Adrenal gland (tissue), 12 donors: ENCODE results near the gene EVA1C. TPM values are rescaled to one million over a fixed set of nuclear protein-coding genes. Genes with fewer than 3 reads are reported as not detected.

Experiments
- DNase-seq, 7 donors: peaks; one replicate each; pipeline ENCODE4 v3.0.0-alpha.2; 2019 to 2020
- H3K27ac ChIP-seq, 5 donors: fragments of 200-600 bp; sonication (generic) in 4 of 5; 1 replicate in 3 of 5; 2 replicates in 2 of 5; pipeline versions ENCODE4 v1.5.1 to v1.8.0; 2016 to 2020; ENCODE audit warnings: mild to moderate bottlenecking in 1 of 5
- H3K27me3 ChIP-seq: fragments of 200-600 bp; 2 replicates; pipeline ENCODE4 v1.8.0; 2021
- H3K36me3 ChIP-seq, 2 donors: fragments of 200-600 bp; replicated peaks in 1 of 2; 1 replicate in 1 of 2; 2 replicates in 1 of 2; pipeline versions ENCODE4 v1.5.1 to v1.8.0; 2018 to 2022
- H3K4me1 ChIP-seq, 2 donors: fragments of 200-600 bp; replicated peaks in 1 of 2; 1 replicate in 1 of 2; 2 replicates in 1 of 2; pipeline versions ENCODE4 v1.5.1 to v1.8.0; 2018 to 2021
- H3K4me3 ChIP-seq, 4 donors: fragments of 200-600 bp; sonication (generic) in 3 of 4; one replicate each; pipeline ENCODE4 v1.5.1; 2016 to 2018
- H3K9me3 ChIP-seq, 3 donors: fragments of 200-600 bp; sonication (generic) in 1 of 3; replicated peaks in 1 of 3; 1 replicate in 2 of 3; 2 replicates in 1 of 3; pipeline versions ENCODE4 v1.5.1 to v1.8.0; 2016 to 2021
- CTCF ChIP-seq, 6 experiments: fragments of 450-650 bp in 4 of 6; fragments of 200-600 bp in 2 of 6; sonication (generic) in 1 of 6; IDR thresholded peaks; 1 replicate in 5 of 6; 2 replicates in 1 of 6; pipeline versions ENCODE4 v1.5.1 to v1.8.0; 2016 to 2021; ENCODE audit warnings: antibody characterized with exemption in 6 of 6, mild to moderate bottlenecking in 2 of 6, moderate library complexity in 1 of 6
- POLR2A ChIP-seq, 2 donors: fragments of 450-650 bp; IDR thresholded peaks; one replicate each; pipeline ENCODE4 v1.6.1; 2017; ENCODE audit warnings: antibody characterized with exemption in 2 of 2, mild to moderate bottlenecking in 2 of 2, moderate library complexity in 1 of 2
- WGBS, 4 donors: extraction: QIAGEN DNeasy Blood & Tissue Kit in 2 of 4; methylation state at CpG; one replicate each; pipeline versions ENCODE4 v1.1.5 to v1.1.7; 2013 to 2017; 5-methylcytosine and 5-hydroxymethylcytosine counted together
- intact Hi-C, 2 donors: fragments of 100-400 bp; cut with DNase I; formaldehyde crosslinking; loops; one replicate each; pipeline versions ENCODE4 v1.14.1 to v1.15.0; 2022 to 2023
- polyA plus RNA-seq, 3 donors: library from polyadenylated mRNA; stranded (reverse); fragments of 200-250 nt in 2 of 3; fragments of 350-450 nt in 1 of 3; fragmentation: Illumina TruSeq in 1 of 3; extraction: RNeasy Lipid Tissue Mini Kit (QIAGEN cat#74804) in 1 of 3; gene quantifications; one replicate each; pipeline ENCODE4 v1.2.3, GENCODE V29; 2013 to 2014
- total RNA-seq, 9 donors: library from RNA; depleted of rRNA in 4 of 9; stranded (reverse); fragments of >200 nt in 4 of 9; fragments of 120-200 nt in 1 of 9; fragmentation: NEBNext Ultra II Directional in 1 of 9; extraction: Animal tissue kit (Norgen Biotek cat#: 25700) in 1 of 9; gene quantifications; one replicate each; pipeline versions ENCODE4 v1.1.0 to v1.2.4, GENCODE V29; 2013 to 2023
- donor health status: healthy with polysubstance abuse.
- donor health status: Bipolar disorder and iron deficiency.
- donor health status: DM: yes; HTN: yes; CAD: no.
- donor health status: DM: no; HTN: no; CAD: no.
- donor health status: DM: no; HTN: no; CAD: no.
- donor health status: DM: yes; HTN: yes; CAD: no.

The EVA1C gene
- total and polyA plus RNA-seq, 12 donors, result 0.94 to 33.2 (median 12.1) TPM

- H3K27me3 ChIP-seq, result no peaks in the 10 kb centered on the region
- H3K4me1 ChIP-seq, result peaks cover 0 to 21% of the 10 kb centered on the region in 2 donors
- peak overlapping the region in 4 of 5 donors; percentile 64 to 99 (median 87) for H3K27ac ChIP-seq
- WGBS, 4 donors, result 58 to 74% (median 69%) methylated on average over 3 to 7 of the region's 7 CpGs
- TF ChIP-seq POLR2A (IDR thresholded peaks at IDR 0.05), result no peak
- TF ChIP-seq CTCF (IDR thresholded peaks at IDR 0.05), result no peak
- no peaks in the 10 kb centered on the region for H3K36me3 ChIP-seq
- no peaks in the 10 kb centered on the region for H3K9me3 ChIP-seq
- H3K4me3 ChIP-seq, result peak overlapping the region in 1 of 4 donors; percentile 93
- intact Hi-C loops, result no loop called here
- DNase-seq, result peak in 3 of 7 donors; percentile 19 to 56 (median 35)
Measured at GRCh38 chr21:32413697-32414578, 1.4 kb downstream of the EVA1C start.

GRCh38 chr21:32414579-32415358 lies 2.3 kb downstream of the EVA1C start:
- WGBS, 4 donors, result 58 to 75% (median 69%) methylated on average over 8 of the region's 8 CpGs
- Histone ChIP-seq H3K9me3 (no peaks in the 10 kb centered on the region), H3K36me3 (no peaks in the 10 kb centered on the region), H3K4me3 (peak overlapping the region in 1 of 4 donors; percentile 93), H3K4me1 (peaks cover 0 to 21% of the 10 kb centered on the region in 2 donors), H3K27me3 (no peaks in the 10 kb centered on the region), H3K27ac (peak overlapping the region in 2 of 5 donors; percentile 95 to 99)
- TF ChIP-seq POLR2A (IDR thresholded peaks at IDR 0.05) (no peak), CTCF (IDR thresholded peaks at IDR 0.05) (peak in 2 of 6 experiments; percentile 16 to 28)
- intact Hi-C loops, result no loop called here
- DNase-seq, result peak in 1 of 7 donors; percentile 53

GRCh38 chr21:32415451-32416398 lies 3.2 kb downstream of the EVA1C start:
- H3K9me3 ChIP-seq, result no peaks in the 10 kb centered on the region
- no peaks in the 10 kb centered on the region for H3K27me3 ChIP-seq
- H3K36me3 ChIP-seq, result no peaks in the 10 kb centered on the region
- H3K4me3 ChIP-seq, result no peak overlapping the region
- 75 to 82% (median 77%) methylated on average over 11 of the region's 11 CpGs for WGBS, 4 donors
- intact Hi-C loops, result no loop called here
- peaks cover 0 to 20% of the 10 kb centered on the region in 2 donors for H3K4me1 ChIP-seq
- peak in 1 of 7 donors; percentile 53 for DNase-seq
- TF ChIP-seq POLR2A (IDR thresholded peaks at IDR 0.05) (no peak), CTCF (IDR thresholded peaks at IDR 0.05) (no peak)
- H3K27ac ChIP-seq, result no peak overlapping the region
